ENCODE data around the gene ADAM22.

- TF ChIP-seq JUNB (IDR thresholded peaks at IDR 0.05) (no peak), CTCF (IDR thresholded peaks at IDR 0.05) (no peak), EP300 (IDR thresholded peaks at IDR 0.05) (no peak), CBX2 (IDR thresholded peaks at IDR 0.05; ENCODE audit: borderline replicate concordance, low read depth) (no peak)
Observed at GRCh38 chr7:88233828-88234227, 299.8 kb downstream of the ADAM22 start.

All from A549 (cell line).